H9 (cell line): Measurements from ENCODE around the gene GP2. TPM values are rescaled to one million over a fixed set of nuclear protein-coding genes. Genes with fewer than 3 reads are reported as not detected.

Experiments used
- DNase-seq: peaks from one replicate; pipeline ENCODE4 v3.0.0-alpha.2; 2017
- H2AFZ ChIP-seq: one replicate; pipeline ENCODE4 v1.6.1; 2013; ENCODE audit warnings: mild to moderate bottlenecking, low read length, control low read depth, moderate library complexity
- H2AK5ac ChIP-seq: 2 replicates; pipeline ENCODE4 v1.6.1; 2013; ENCODE audit warnings: low read length, control low read depth, mixed read lengths; ENCODE audit not compliant: insufficient read length
- H2BK120ac ChIP-seq: one replicate; pipeline ENCODE4 v1.6.1; 2013; ENCODE audit warnings: low read depth, mild to moderate bottlenecking, low read length, control low read depth, inconsistent platforms; ENCODE audit not compliant: poor library complexity, severe bottlenecking
- H2BK12ac ChIP-seq: 2 replicates; pipeline ENCODE4 v1.6.1; 2013; ENCODE audit warnings: low read length, control low read depth, mixed read lengths, low read depth; ENCODE audit not compliant: insufficient read length
- H2BK15ac ChIP-seq: 2 replicates; pipeline ENCODE4 v1.6.1; 2013; ENCODE audit warnings: low read depth, low read length, control low read depth
- H2BK20ac ChIP-seq: one replicate; pipeline ENCODE4 v1.6.1; 2013; ENCODE audit warnings: low read depth, mild to moderate bottlenecking, low read length, control low read depth, inconsistent platforms; ENCODE audit not compliant: poor library complexity, severe bottlenecking
- H2BK5ac ChIP-seq: 2 replicates; pipeline ENCODE4 v1.6.1; 2013; ENCODE audit warnings: low read length, control low read depth, mixed read lengths; ENCODE audit not compliant: insufficient read length
- H3K14ac ChIP-seq: 2 replicates; pipeline ENCODE4 v1.6.1; 2013; ENCODE audit warnings: low read length, control low read depth; ENCODE audit not compliant: insufficient read depth
- H3K18ac ChIP-seq: 2 replicates; pipeline ENCODE4 v1.6.1; 2013; ENCODE audit warnings: low read depth, mild to moderate bottlenecking, mixed read lengths, low read length, control low read depth; ENCODE audit not compliant: insufficient read length
- H3K23ac ChIP-seq: 2 replicates; pipeline ENCODE4 v1.6.1; 2013; ENCODE audit warnings: low read length, control low read depth, mixed read lengths, low read depth; ENCODE audit not compliant: insufficient read length
- H3K23me2 ChIP-seq: 2 replicates; pipeline ENCODE4 v1.6.1; 2013; ENCODE audit warnings: low read depth, mild to moderate bottlenecking, mixed read lengths, low read length, control low read depth; ENCODE audit not compliant: insufficient read length, poor library complexity, severe bottlenecking
- H3K27ac ChIP-seq: 2 replicates; pipeline ENCODE4 v1.5.1; 2013; ENCODE audit warnings: low read length, control low read depth, mixed read lengths, low read depth; ENCODE audit not compliant: insufficient read length
- H3K27me3 ChIP-seq: 2 replicates; pipeline ENCODE4 v1.6.1; 2013; ENCODE audit warnings: low read length, control low read depth, inconsistent platforms; ENCODE audit not compliant: insufficient read depth
- H3K4ac ChIP-seq: 2 replicates; pipeline ENCODE4 v1.6.1; 2013; ENCODE audit warnings: low read depth, mild to moderate bottlenecking, control low read depth, inconsistent platforms, low read length, moderate library complexity
- H3K4me1 ChIP-seq: 2 replicates; pipeline ENCODE4 v1.6.1; 2013; ENCODE audit warnings: low read length, control low read depth, inconsistent platforms; ENCODE audit not compliant: insufficient read depth
- H3K4me2 ChIP-seq: 2 replicates; pipeline ENCODE4 v1.6.1; 2013; ENCODE audit warnings: low read length, control low read depth, mixed read lengths; ENCODE audit not compliant: insufficient read length, insufficient read depth
- H3K56ac ChIP-seq: 2 replicates; pipeline ENCODE4 v1.6.1; 2013; ENCODE audit warnings: low read depth, mild to moderate bottlenecking, mixed read lengths, low read length, control low read depth; ENCODE audit not compliant: insufficient read length
- H3K79me1 ChIP-seq: 2 replicates; pipeline ENCODE4 v1.6.1; 2013; ENCODE audit warnings: low read depth, mild to moderate bottlenecking, moderate library complexity, low read length, control low read depth, inconsistent platforms; ENCODE audit not compliant: insufficient read depth, poor library complexity, severe bottlenecking
- H3K79me2 ChIP-seq: 2 replicates; pipeline ENCODE4 v1.6.1; 2013; ENCODE audit warnings: low read length, control low read depth, inconsistent platforms; ENCODE audit not compliant: insufficient read depth
- H3K9ac ChIP-seq: 2 replicates; pipeline ENCODE4 v1.6.1; 2013; ENCODE audit warnings: low read length, control low read depth, mixed read lengths; ENCODE audit not compliant: insufficient read length; ENCODE audit errors: extremely low read depth
- H3K9me3 ChIP-seq: one replicate; pipeline ENCODE4 v1.6.1; 2013; ENCODE audit warnings: low read depth, low read length, inconsistent platforms; ENCODE audit not compliant: control insufficient read depth
- H3T11ph ChIP-seq: one replicate; pipeline ENCODE4 v1.6.1; 2013; ENCODE audit warnings: mild to moderate bottlenecking, low read length, control low read depth, inconsistent platforms
- H4K20me1 ChIP-seq: one replicate; pipeline ENCODE4 v1.6.1; 2013; ENCODE audit not compliant: control insufficient read depth, insufficient read length, insufficient read depth
- H4K5ac ChIP-seq: 2 replicates; pipeline ENCODE4 v1.6.1; 2013; ENCODE audit warnings: low read depth, mild to moderate bottlenecking, mixed read lengths, low read length, control low read depth; ENCODE audit not compliant: insufficient read length
- H4K8ac ChIP-seq: replicated peaks from 2 replicates; pipeline ENCODE4 v1.6.1; 2013; ENCODE audit warnings: low read length, control low read depth, mixed read lengths, low read depth; ENCODE audit not compliant: insufficient read length
- H4K91ac ChIP-seq: 2 replicates; pipeline ENCODE4 v1.6.1; 2013; ENCODE audit warnings: low read depth, mild to moderate bottlenecking, moderate library complexity, mixed read lengths, low read length, control low read depth; ENCODE audit not compliant: insufficient read length
- H3K27ac Mint-ChIP-seq, 3 experiments: 2 replicates in 2 of 3; 3 replicates in 1 of 3; pipeline ENCODE4 v1.8.0; 2020 to 2021; ENCODE audit warnings: mixed read lengths in 3 of 3, mild to moderate bottlenecking in 1 of 3, moderate library complexity in 1 of 3
- H3K27me3 Mint-ChIP-seq: 2 replicates; pipeline ENCODE4 v1.8.0; 2021; ENCODE audit warnings: low read depth, mild to moderate bottlenecking, moderate library complexity, mixed read lengths
- H3K36me3 Mint-ChIP-seq, 3 experiments: 2 replicates in 2 of 3; 3 replicates in 1 of 3; pipeline ENCODE4 v1.8.0; 2020 to 2021; ENCODE audit warnings: low read depth in 3 of 3, mixed read lengths in 3 of 3; ENCODE audit not compliant: insufficient read depth in 1 of 3
- H3K4me1 Mint-ChIP-seq, 2 experiments: 2 replicates each; pipeline ENCODE4 v1.8.0; 2020; ENCODE audit warnings: mixed read lengths in 2 of 2
- H3K4me3 Mint-ChIP-seq, 2 experiments: 2 replicates in 1 of 2; 3 replicates in 1 of 2; pipeline ENCODE4 v1.8.0; 2020 to 2021; ENCODE audit warnings: mild to moderate bottlenecking in 2 of 2, mixed read lengths in 2 of 2, moderate library complexity in 1 of 2
- H3K9me3 Mint-ChIP-seq, 2 experiments: 2 replicates in 1 of 2; 3 replicates in 1 of 2; pipeline ENCODE4 v1.8.0; 2020; ENCODE audit warnings: mild to moderate bottlenecking in 2 of 2, mixed read lengths in 2 of 2, moderate library complexity in 1 of 2
- WGBS: extraction: QIAGEN DNeasy Blood & Tissue Kit; methylation state at CpG from one replicate; pipeline ENCODE4 v1.1.7; 2013; ENCODE audit warnings: missing lambda C conversion rate, low lambda C conversion rate, mixed read lengths; ENCODE audit not compliant: insufficient read length; ENCODE audit errors: extremely low coverage; 5-methylcytosine and 5-hydroxymethylcytosine counted together
- total RNA-seq: library from RNA; stranded (reverse); gene quantifications from 2 replicates; pipeline ENCODE4 v1.2.1, GENCODE V29; 2021
- TF ChIP-seq, protein P1 (sequence below): fragments of 200-600 bp; sonication (generic); conservative IDR thresholded peaks from 3 replicates; pipeline ENCODE4 v1.8.0; 2021; ENCODE audit warnings: antibody characterized with exemption, mild to moderate bottlenecking

Gene GP2
- total RNA-seq, 1 experiment from 2014 or later: not detected

DNA sequence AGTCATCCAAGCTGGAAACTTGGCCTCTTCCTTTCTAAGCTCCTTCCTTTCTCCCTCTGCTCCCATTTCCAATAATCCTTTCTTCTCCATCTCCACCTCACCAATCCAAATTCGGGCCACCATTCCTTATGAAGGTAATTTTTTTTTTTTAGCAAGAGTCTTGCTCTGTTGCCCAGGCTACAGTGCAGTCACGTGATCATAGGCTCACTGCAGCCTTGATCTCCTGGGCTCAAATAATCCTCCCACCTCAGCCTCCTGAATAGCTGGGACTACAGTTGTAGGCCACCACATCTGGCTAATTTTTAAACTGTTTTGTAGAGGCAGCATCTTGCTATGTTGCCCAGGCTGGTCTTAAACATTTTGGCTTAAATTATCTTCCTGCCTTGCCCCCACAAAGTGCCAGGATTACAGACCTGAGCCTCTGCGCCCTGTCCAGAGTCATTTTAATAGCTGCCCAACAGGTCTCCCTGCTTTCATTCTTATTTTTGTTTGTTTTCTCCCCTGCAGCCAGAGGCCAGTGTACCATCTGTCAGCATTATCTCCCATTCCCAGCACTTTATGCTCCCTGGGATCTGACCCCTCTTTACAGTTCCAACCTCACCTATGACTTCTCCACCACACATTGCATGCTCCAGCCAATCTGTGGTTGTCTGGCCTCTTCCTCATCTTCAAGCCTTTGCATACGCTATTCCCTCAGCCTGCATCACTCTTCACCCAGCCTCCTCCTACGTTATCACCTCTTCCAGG is 2.3 kb upstream of the GP2 start:
- Histone ChIP-seq H3K9ac (no peak overlapping the region), H3K14ac (no peak overlapping the region), H3K23ac (no peak overlapping the region), H3K23me2 (no peaks in the 10 kb centered on the region), H3K27me3 (no peaks in the 10 kb centered on the region), H3T11ph (no peak overlapping the region), H3K79me1 (no peaks in the 10 kb centered on the region), H3K4ac (no peak overlapping the region), H3K27ac (no peak overlapping the region), H3K9me3 (no peaks in the 10 kb centered on the region), H3K79me2 (0 out of 2 replicates have a peak, but pooled peaks cover 2% of the 10 kb centered on the region), H2BK20ac (no peak overlapping the region), H4K20me1 (no peaks in the 10 kb centered on the region), H2AFZ (no peak overlapping the region), H2BK15ac (no peak overlapping the region), H4K91ac (no peak overlapping the region), H2BK5ac (no peak overlapping the region), H2BK120ac (no peak overlapping the region), H3K56ac (no peak overlapping the region), H4K8ac (no peak overlapping the region), H2BK12ac (no peak overlapping the region), H3K18ac (no peak overlapping the region), H3K4me1 (no peaks in the 10 kb centered on the region), H3K4me2 (no peak overlapping the region), H2AK5ac (no peak overlapping the region), H4K5ac (no peak overlapping the region)
- TF ChIP-seq, protein P1, sequence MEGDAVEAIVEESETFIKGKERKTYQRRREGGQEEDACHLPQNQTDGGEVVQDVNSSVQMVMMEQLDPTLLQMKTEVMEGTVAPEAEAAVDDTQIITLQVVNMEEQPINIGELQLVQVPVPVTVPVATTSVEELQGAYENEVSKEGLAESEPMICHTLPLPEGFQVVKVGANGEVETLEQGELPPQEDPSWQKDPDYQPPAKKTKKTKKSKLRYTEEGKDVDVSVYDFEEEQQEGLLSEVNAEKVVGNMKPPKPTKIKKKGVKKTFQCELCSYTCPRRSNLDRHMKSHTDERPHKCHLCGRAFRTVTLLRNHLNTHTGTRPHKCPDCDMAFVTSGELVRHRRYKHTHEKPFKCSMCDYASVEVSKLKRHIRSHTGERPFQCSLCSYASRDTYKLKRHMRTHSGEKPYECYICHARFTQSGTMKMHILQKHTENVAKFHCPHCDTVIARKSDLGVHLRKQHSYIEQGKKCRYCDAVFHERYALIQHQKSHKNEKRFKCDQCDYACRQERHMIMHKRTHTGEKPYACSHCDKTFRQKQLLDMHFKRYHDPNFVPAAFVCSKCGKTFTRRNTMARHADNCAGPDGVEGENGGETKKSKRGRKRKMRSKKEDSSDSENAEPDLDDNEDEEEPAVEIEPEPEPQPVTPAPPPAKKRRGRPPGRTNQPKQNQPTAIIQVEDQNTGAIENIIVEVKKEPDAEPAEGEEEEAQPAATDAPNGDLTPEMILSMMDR: no peak
- peaks cover 3% of the 10 kb centered on the region for H3K27me3 Mint-ChIP-seq
- no peak overlapping the region for H3K4me3 Mint-ChIP-seq
- no peaks in the 10 kb centered on the region; a peak in 1 of 5 replicates for H3K9me3 Mint-ChIP-seq
- 0 out of 4 replicates have a peak, but pooled peaks cover 2% of the 10 kb centered on the region in 2 experiments for H3K4me1 Mint-ChIP-seq
- 100% methylated on average over 1 of the region's 5 CpGs for WGBS
- H3K27ac Mint-ChIP-seq: no peak overlapping the region; a peak in 1 of 7 replicates
- H3K36me3 Mint-ChIP-seq: no peaks in the 10 kb centered on the region
- no peak for DNase-seq
